DND-41 (cell line): ENCODE data around the gene RTF1.

ENCODE experiments used
- CTCF ChIP-seq: IDR thresholded peaks from 2 replicates; pipeline ENCODE4 v1.5.1; 2012; ENCODE audit warnings: borderline replicate concordance, low read length, moderate library complexity, mild to moderate bottlenecking; ENCODE audit not compliant: poor library complexity, severe bottlenecking; ENCODE audit errors: extremely low read depth
- EZH2 ChIP-seq: IDR thresholded peaks from 3 replicates; pipeline ENCODE4 v1.6.1; 2012; ENCODE audit warnings: borderline replicate concordance, low read depth, mild to moderate bottlenecking, moderate library complexity, low read length, inconsistent platforms; ENCODE audit not compliant: severe bottlenecking

- TF ChIP-seq CTCF (no peak), EZH2 (no peak)
Measured at GRCh38 chr15:41503669-41504010, 86.7 kb downstream of the RTF1 start.
